Fibroblast of the aortic adventitia (primary cell): ENCODE data around the gene RFX1. TPM values are rescaled to one million over a fixed set of nuclear protein-coding genes. Genes with fewer than 3 reads are reported as not detected.
"Not testable (repeated sequence)": the region's sequence is repeated elsewhere in the genome, so short reads cannot be mapped to it uniquely, and the experiment has no call there.

Experiments used
- DNase-seq: peaks from one replicate; pipeline ENCODE4 v3.0.0-alpha.2; 2010; ENCODE audit warnings: low read depth
- H3K4me3 ChIP-seq: 2 replicates; pipeline ENCODE4 v1.5.1; 2011; ENCODE audit warnings: low read depth, mild to moderate bottlenecking, control low read depth, low read length, moderate library complexity
- total RNA-seq: library from RNA; depleted of rRNA; stranded (reverse); fragments of >200 nt; gene quantifications from 2 replicates; pipeline ENCODE4 v1.2.3, GENCODE V29; 2012; ENCODE audit warnings: low replicate concordance
- TF ChIP-seq, protein P1 (sequence below): IDR thresholded peaks from 2 replicates; pipeline ENCODE4 v1.5.1; 2011; ENCODE audit warnings: mild to moderate bottlenecking, low read length, control low read depth, inconsistent platforms; ENCODE audit not compliant: insufficient read depth

The RFX1 gene
- total RNA-seq, 1 donor, result 3.4 TPM

DNA sequence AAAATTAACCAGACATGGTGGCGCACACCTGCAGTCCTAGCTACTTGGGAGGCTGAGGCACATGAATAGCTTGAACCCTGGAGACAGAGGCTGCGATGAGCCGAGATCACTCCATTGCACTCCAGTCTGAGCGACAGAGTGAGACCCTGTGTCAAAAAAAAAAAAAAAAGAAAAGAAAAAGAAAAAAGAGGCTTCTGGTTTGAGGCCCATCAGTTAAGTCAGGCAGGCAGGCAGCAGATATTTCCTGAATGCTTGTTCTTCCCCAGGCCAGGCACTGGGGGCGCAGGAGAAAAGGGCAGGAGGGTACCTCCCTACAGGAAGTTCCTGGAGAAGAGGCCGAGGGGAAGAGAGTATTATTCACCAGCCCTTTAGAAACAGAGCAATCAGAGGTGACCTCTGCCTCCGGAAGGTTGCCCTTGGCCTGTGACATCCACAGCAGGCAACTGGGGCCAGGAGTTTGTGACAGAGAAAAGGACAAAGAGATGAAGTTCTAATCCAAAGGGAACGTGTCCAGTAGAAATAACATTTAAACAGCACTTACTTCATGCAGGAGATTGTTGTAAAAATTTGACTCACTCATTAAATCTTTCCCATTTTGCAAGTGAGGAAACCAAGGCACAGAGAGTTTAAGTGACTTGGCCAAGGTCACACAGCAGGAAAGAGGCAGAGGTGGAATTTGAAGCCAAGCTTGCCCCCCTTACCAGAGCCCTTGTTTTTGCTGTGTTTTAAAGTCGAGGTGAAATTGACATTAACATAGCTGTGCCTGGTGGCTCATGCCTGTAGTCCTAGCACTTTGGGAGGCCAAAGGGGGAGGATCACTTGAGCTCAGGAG lies 17.5 kb upstream of the RFX1 start:
- H3K4me3 ChIP-seq, result no peak overlapping the region
- peak; percentile 53 for DNase-seq
- TF ChIP-seq, protein P1, sequence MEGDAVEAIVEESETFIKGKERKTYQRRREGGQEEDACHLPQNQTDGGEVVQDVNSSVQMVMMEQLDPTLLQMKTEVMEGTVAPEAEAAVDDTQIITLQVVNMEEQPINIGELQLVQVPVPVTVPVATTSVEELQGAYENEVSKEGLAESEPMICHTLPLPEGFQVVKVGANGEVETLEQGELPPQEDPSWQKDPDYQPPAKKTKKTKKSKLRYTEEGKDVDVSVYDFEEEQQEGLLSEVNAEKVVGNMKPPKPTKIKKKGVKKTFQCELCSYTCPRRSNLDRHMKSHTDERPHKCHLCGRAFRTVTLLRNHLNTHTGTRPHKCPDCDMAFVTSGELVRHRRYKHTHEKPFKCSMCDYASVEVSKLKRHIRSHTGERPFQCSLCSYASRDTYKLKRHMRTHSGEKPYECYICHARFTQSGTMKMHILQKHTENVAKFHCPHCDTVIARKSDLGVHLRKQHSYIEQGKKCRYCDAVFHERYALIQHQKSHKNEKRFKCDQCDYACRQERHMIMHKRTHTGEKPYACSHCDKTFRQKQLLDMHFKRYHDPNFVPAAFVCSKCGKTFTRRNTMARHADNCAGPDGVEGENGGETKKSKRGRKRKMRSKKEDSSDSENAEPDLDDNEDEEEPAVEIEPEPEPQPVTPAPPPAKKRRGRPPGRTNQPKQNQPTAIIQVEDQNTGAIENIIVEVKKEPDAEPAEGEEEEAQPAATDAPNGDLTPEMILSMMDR, result peak; percentile 62

DNA sequence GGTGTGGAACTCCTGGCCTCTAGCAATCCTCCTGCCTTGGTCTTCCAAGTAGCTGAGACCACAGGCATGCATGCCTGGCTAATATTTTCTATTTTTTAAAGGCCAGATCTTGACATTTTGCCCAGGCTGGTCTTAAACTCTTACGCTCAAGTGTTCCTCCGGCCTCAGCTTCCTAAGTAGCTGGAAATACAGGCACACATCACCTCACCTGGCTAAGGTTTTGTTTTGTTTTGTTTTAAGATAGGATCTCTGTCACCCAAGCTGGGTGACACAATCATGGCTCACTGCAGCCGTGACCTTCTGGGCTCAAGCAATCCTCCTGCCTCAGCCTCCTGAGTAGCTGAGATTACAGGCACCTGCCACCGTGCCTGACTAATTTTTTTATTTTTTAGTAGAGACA lies 16.3 kb upstream of the RFX1 start:
- TF ChIP-seq, protein P1, result no peak
- peak; percentile 64 for DNase-seq
- no peak overlapping the region for H3K4me3 ChIP-seq

DNA sequence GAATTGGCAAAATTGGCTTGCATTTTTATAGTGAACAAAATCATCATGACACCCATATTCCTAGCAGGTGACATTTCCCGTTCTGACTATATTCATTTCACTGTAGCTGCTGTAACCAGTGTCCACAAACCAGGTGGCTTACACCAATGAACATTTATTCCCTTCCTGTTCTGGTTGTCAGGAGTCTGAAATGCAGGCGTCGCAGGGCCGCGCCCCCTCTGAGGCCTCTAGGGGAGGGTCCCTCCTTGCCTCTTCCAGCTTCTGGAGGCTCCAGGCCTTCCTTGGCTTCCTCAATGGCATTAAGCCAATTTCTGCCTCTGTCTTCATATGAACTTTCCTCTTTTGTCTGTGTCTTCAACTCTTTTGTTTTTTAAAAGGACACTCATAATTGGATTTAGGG lies 15.4 kb upstream of the RFX1 start:
- DNase-seq, result no peak
- no peak overlapping the region for H3K4me3 ChIP-seq
- TF ChIP-seq, protein P1, result no peak

DNA sequence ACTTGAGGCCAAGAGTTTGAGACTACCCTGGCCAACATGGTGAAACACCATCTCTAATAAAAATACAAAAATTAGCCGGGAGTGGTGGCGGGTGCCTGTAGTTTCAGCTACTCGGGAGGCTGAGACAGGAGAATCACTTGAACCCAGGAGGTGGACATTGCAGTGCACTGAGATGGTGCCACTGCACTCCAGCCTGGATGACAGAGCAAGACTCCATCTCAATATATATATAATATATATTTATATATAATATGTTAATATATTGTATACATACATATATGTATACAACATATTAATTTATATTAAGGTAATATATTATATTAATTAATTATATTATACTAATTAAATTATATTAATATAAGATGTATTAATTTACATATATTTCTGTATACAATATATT lies 13.6 kb upstream of the RFX1 start:
- H3K4me3 ChIP-seq, DNase-seq: not testable (repeated sequence)

DNA sequence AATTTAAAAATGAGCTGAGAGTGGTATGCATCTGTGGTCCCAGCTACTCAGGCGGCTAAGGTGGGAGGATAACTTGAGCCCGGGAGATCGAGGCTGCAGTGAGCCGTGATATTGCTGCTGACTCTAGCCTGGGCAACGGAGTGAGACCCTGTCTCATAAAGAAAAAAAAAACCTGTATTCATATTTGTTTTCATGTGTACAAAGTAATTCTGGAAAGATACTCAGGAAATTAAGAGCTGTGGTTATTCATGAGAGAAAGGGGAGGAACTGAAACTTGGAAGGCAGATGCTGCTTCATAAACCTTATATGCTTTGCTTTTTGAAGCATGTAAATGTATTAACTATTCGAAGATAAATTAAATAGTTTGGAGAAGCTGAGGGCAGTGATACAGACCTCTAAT lies 13.0 kb upstream of the RFX1 start:
- TF ChIP-seq, protein P1, result no peak
- no peak for DNase-seq
- H3K4me3 ChIP-seq, result no peak overlapping the region

DNA sequence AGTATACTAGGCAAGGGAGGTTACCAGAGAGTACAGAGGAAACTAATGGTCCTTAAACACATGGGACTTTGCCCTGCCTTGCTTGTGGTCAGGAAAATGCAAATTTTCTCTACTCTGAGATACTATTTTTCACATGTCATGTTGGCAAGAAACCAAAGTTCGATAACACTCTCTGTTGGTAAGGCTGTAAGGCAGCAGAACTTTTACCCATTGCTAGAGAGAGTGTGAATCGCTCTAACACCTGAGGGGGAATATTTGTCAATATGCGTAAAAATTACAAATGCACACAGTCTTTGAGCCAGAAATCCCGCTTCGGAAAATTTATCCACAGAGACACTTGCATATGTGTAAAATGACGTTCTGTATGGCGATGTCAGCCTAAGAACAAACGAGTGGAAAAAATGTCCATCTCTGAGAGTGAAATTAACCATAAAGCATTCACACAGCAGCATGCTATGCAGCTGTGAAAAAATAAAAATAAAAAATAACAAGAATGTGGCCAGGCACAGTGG lies 9.5 kb upstream of the RFX1 start:
- TF ChIP-seq, protein P1, result no peak
- H3K4me3 ChIP-seq, result no peak overlapping the region
- no peak for DNase-seq

DNA sequence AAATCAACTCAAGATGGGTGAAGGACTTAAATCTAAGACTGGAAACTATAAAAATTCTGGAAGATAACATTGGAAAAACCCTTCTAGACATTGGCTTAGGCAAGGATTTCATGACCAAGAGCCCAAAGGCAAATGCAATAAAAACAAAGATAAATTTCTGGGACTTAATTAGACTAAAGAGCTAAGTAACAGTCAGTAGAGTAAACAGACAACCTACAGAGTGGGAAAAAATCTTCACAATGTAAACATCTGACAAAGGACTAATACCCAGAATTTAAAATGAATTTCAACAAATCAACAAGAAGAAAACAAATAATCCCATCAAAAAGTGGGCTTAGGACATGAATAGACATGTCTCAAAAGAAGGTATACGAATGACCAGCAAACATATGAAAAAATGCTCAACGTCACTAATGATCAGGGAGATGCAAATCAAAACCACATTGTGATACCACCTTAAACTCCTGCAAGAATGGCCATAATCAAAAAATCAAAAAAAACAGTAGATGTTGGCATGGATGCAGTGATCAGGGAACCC lies 6.3 kb upstream of the RFX1 start:
- H3K4me3 ChIP-seq, result no peak overlapping the region
- no peak for DNase-seq
- TF ChIP-seq, protein P1, result no peak
